Activated B cell treated with CpG ODN at 0.5 μM for 24 hours (primary cell): ENCODE data around the gene CCNF. TPM values are rescaled to one million over a fixed set of nuclear protein-coding genes. Genes with fewer than 3 reads are reported as not detected.

Experiments used
- ATAC-seq: fragments of 200-7000 bp; cut with Tn5 transposase; one replicate; pipeline ENCODE4 v1.10.0; 2021; ENCODE audit warnings: low read depth, mild to moderate bottlenecking, moderate library complexity
- CTCF ChIA-PET: fragments of 350-600 bp; sonication (Branson Sonifier 250); formaldehyde crosslinking; loops from one replicate; lab custom pipeline; 2021; ENCODE audit warnings: antibody characterized with exemption; lab: Charles Lee
- POLR2A ChIA-PET: fragments of 350-600 bp; sonication (Branson Sonifier 250); formaldehyde crosslinking; loops from one replicate; lab custom pipeline; 2021; ENCODE audit warnings: antibody characterized with exemption; lab: Charles Lee
- DNase-seq: peaks from one replicate; pipeline ENCODE4 v3.0.0; 2022
- H3K27ac Mint-ChIP-seq: one replicate; pipeline ENCODE4 v1.8.0; 2020; ENCODE audit warnings: mixed read lengths
- H3K27me3 Mint-ChIP-seq: one replicate; pipeline ENCODE4 v1.8.0; 2021; ENCODE audit warnings: mixed read lengths
- H3K36me3 Mint-ChIP-seq: one replicate; pipeline ENCODE4 v1.8.0; 2021; ENCODE audit warnings: low read depth, mixed read lengths
- H3K4me1 Mint-ChIP-seq: one replicate; pipeline ENCODE4 v1.8.0; 2021; ENCODE audit warnings: mixed read lengths
- H3K4me3 Mint-ChIP-seq: one replicate; pipeline ENCODE4 v1.8.0; 2020; ENCODE audit warnings: mild to moderate bottlenecking, mixed read lengths
- H3K9me3 Mint-ChIP-seq: one replicate; pipeline ENCODE4 v1.8.0; 2020; ENCODE audit warnings: mixed read lengths
- CTCF ChIP-seq: fragments of 200-600 bp; IDR thresholded peaks from one replicate; pipeline ENCODE4 v1.8.0; 2022; ENCODE audit warnings: antibody characterized with exemption, mild to moderate bottlenecking
- intact Hi-C: fragments of 100-400 bp; cut with micrococcal nuclease; formaldehyde crosslinking; loops from one replicate; pipeline ENCODE4 v1.15.1; 2024
- total RNA-seq: library from RNA; stranded (reverse); gene quantifications from 2 replicates; pipeline ENCODE4 v1.2.3, GENCODE V29; 2022

Gene CCNF
- total RNA-seq, 1 donor from 2014 or later = 5.5 TPM

- intact Hi-C loops = no loop called here
- CTCF ChIA-PET = no interaction called here
- DNase-seq = no peak
- POLR2A ChIA-PET = no interaction called here
- no peak for ATAC-seq
- Mint-ChIP-seq H3K27me3 (no peaks in the 10 kb centered on the region), H3K36me3 (peaks cover 8% of the 10 kb centered on the region), H3K4me3 (no peak overlapping the region), H3K4me1 (peaks cover 10% of the 10 kb centered on the region), H3K27ac (no peak overlapping the region), H3K9me3 (no peaks in the 10 kb centered on the region)
- no peak for TF ChIP-seq CTCF
Measured at GRCh38 chr16:2492292-2492691, 63.0 kb downstream of the CCNF start.

DNA sequence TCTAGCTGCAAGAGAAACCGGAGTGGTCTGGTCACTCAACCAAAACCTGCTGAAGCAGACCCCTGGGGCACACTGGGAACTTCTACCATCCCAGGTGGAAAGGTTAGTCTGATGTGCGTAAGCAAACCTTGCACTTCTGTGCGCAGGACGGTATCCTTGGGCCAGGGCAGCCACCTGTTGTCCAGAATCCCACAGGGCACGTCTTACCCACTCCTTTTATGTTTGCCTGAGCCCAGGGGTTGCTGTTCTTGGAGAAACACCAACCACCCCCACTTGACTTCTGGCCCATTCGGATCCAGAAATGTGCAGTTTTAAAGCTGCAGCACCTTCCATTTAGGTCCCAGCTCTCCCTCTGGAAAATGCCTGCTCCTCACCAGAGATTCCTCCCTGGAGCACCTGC, 64.4 kb downstream of the CCNF start:
- intact Hi-C loops = no loop called here

GRCh38 chr16:2494616-2495015, 65.4 kb downstream of the CCNF start:
- no peaks in the 10 kb centered on the region for H3K4me1 Mint-ChIP-seq
- ATAC-seq (no peak), DNase-seq (no peak)
- ChIA-PET POLR2A (interaction anchor here (0.7 kb wide), 1 partner anchor 20 kb away, joined by 6 read pairs; the partner anchor contains the start of gene TBC1D24), CTCF (no interaction called here)
- intact Hi-C loops = no loop called here
- no peaks in the 10 kb centered on the region for H3K9me3 Mint-ChIP-seq
- no peak overlapping the region for H3K27ac Mint-ChIP-seq
- TF ChIP-seq CTCF = no peak
- H3K27me3 Mint-ChIP-seq = no peaks in the 10 kb centered on the region
- H3K36me3 Mint-ChIP-seq = peaks cover 17% of the 10 kb centered on the region
- H3K4me3 Mint-ChIP-seq = no peak overlapping the region

More for the DNA sequence above, 64.4 kb downstream of the CCNF start:
- no peaks in the 10 kb centered on the region for H3K4me1 Mint-ChIP-seq
- H3K27ac Mint-ChIP-seq = no peak overlapping the region
- peaks cover 17% of the 10 kb centered on the region for H3K36me3 Mint-ChIP-seq
- ChIA-PET POLR2A (no interaction called here), CTCF (no interaction called here)
- no peak for DNase-seq
- H3K4me3 Mint-ChIP-seq = no peak overlapping the region
- no peaks in the 10 kb centered on the region for H3K27me3 Mint-ChIP-seq
- ATAC-seq = no peak
- no peaks in the 10 kb centered on the region for H3K9me3 Mint-ChIP-seq
- TF ChIP-seq CTCF = no peak

- POLR2A ChIA-PET = interaction anchor here (0.7 kb wide), 1 partner anchor 20 kb away, joined by 6 read pairs; the partner anchor contains the start of gene TBC1D24
- no peak for DNase-seq
- Mint-ChIP-seq H3K36me3 (peaks cover 17% of the 10 kb centered on the region), H3K27me3 (no peaks in the 10 kb centered on the region), H3K27ac (no peak overlapping the region), H3K4me1 (no peaks in the 10 kb centered on the region), H3K4me3 (no peak overlapping the region), H3K9me3 (no peaks in the 10 kb centered on the region)
- ATAC-seq = no peak
- intact Hi-C loops = no loop called here
- no peak for TF ChIP-seq CTCF
- CTCF ChIA-PET = no interaction called here
Measured at GRCh38 chr16:2495041-2495440, 65.8 kb downstream of the CCNF start.

DNA sequence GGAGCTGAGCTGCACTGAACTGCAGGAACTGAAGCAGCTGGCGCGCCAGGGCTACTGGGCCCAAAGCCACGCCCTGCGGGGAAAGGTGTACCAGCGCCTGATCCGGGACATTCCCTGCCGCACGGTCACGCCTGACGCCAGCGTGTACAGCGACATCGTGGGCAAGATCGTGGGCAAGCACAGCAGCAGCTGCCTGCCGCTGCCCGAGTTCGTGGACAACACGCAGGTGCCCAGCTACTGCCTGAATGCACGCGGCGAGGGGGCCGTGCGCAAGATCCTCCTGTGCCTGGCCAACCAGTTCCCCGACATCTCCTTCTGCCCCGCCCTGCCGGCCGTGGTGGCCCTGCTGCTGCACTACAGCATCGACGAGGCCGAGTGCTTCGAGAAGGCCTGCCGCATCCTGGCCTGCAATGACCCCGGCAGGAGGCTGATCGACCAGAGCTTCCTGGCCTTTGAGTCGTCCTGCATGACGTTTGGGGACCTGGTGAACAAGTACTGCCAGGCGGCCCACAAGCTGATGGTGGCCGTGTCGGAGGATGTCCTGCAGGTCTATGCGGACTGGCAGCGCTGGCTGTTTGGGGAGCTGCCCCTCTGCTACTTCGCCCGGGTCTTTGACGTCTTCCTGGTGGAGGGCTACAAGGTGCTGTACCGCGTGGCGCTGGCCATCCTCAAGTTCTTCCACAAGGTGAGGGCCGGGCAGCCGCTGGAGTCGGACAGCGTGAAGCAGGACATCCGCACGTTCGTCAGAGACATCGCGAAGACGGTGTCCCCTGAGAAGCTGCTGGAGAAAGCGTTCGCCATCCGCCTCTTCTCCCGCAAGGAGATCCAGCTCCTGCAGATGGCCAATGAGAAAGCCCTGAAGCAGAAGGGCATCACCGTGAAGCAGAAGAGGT, 67.2 kb downstream of the CCNF start:
- CTCF ChIA-PET = no interaction called here
- peaks cover 17% of the 10 kb centered on the region for H3K36me3 Mint-ChIP-seq
- intact Hi-C loops = no loop called here

More for the DNA sequence above, 67.2 kb downstream of the CCNF start:
- no peak for DNase-seq
- Mint-ChIP-seq H3K9me3 (no peaks in the 10 kb centered on the region), H3K27ac (no peak overlapping the region), H3K4me3 (no peak overlapping the region), H3K4me1 (peaks cover 2% of the 10 kb centered on the region), H3K27me3 (no peaks in the 10 kb centered on the region)
- no peak for TF ChIP-seq CTCF
- ATAC-seq = no peak
- POLR2A ChIA-PET = interaction anchor here (0.6 kb wide), 2 partner anchors 55 to 342 kb away, joined by 6 read pairs; no protein-coding TSS in a partner anchor
